HG02840 (cell line): ENCODE data around the gene JAKMIP1.

Experiments used
- ATAC-seq: cut with Tn5 transposase; IDR thresholded peaks from one replicate; pipeline ENCODE4 v1.9.1; 2021; ENCODE audit warnings: mild to moderate bottlenecking, moderate library complexity, moderate number of reproducible peaks; ENCODE audit not compliant: unreplicated experiment, low FRiP score

JAKMIP1 gene

GRCh38 chr4:5980436-5981155 is 219.8 kb downstream of the JAKMIP1 start:
- no peak for ATAC-seq

GRCh38 chr4:5979981-5980380 is 220.4 kb downstream of the JAKMIP1 start:
- no peak for ATAC-seq

GRCh38 chr4:5976921-5977320 is 223.4 kb downstream of the JAKMIP1 start:
- ATAC-seq, result no peak

- no peak for ATAC-seq
Observed at GRCh38 chr4:5976431-5976830, 223.9 kb downstream of the JAKMIP1 start.
